ENCODE results near the gene MBD5.

The MBD5 gene

GRCh38 chr2:148486655-148487054 lies 465.8 kb downstream of the MBD5 start:
- no peak for DNase-seq

GRCh38 chr2:148487439-148487838 lies 466.5 kb downstream of the MBD5 start:
- DNase-seq: no peak

- no peak for DNase-seq
Observed at GRCh38 chr2:148490840-148491439, 470.0 kb downstream of the MBD5 start.

GRCh38 chr2:148493822-148494563 lies 473.1 kb downstream of the MBD5 start:
- no peak for DNase-seq

GRCh38 chr2:148495586-148495985 lies 474.7 kb downstream of the MBD5 start:
- no peak for DNase-seq

GRCh38 chr2:148501545-148501944 lies 480.7 kb downstream of the MBD5 start:
- no peak for DNase-seq

- DNase-seq: no peak
Observed at GRCh38 chr2:148503516-148503915, 482.6 kb downstream of the MBD5 start.

- DNase-seq: no peak
Observed at GRCh38 chr2:148507970-148508369, 487.1 kb downstream of the MBD5 start.

- DNase-seq: no peak
Observed at GRCh38 chr2:148508878-148509287, 488.0 kb downstream of the MBD5 start.

GRCh38 chr2:148509288-148509902 lies 488.5 kb downstream of the MBD5 start:
- DNase-seq: peak; percentile 83 to 86

GRCh38 chr2:148511883-148512282 lies 491.0 kb downstream of the MBD5 start:
- no peak for DNase-seq

- DNase-seq: no peak
Observed at GRCh38 chr2:148512501-148512900, 491.6 kb downstream of the MBD5 start.

GRCh38 chr2:148513427-148513826 lies 492.5 kb downstream of the MBD5 start:
- DNase-seq: no peak

GRCh38 chr2:148515120-148515519 lies 494.2 kb downstream of the MBD5 start:
- DNase-seq: no peak

- no peak for DNase-seq
Observed at GRCh38 chr2:148515976-148516375, 495.1 kb downstream of the MBD5 start.

- DNase-seq: no peak
Observed at GRCh38 chr2:148517296-148517695, 496.4 kb downstream of the MBD5 start.

GRCh38 chr2:148517822-148518221 lies 496.9 kb downstream of the MBD5 start:
- DNase-seq: no peak

- DNase-seq: no peak
Observed at GRCh38 chr2:148519013-148519412, 498.1 kb downstream of the MBD5 start.

- no peak for DNase-seq
Observed at GRCh38 chr2:148521181-148521580, 500.3 kb downstream of the MBD5 start.

- DNase-seq: no peak
Observed at GRCh38 chr2:148523315-148523714, 502.4 kb downstream of the MBD5 start.

- DNase-seq: peak; percentile 38
Observed at GRCh38 chr2:148524519-148524919, 503.6 kb downstream of the MBD5 start.

GRCh38 chr2:148525130-148525529 lies 504.2 kb downstream of the MBD5 start:
- DNase-seq: no peak

- no peak for DNase-seq
Observed at GRCh38 chr2:148526509-148527346, 505.8 kb downstream of the MBD5 start.

Measured in stimulated activated CD4-positive, alpha-beta T cell treated with anti-CD3 and anti-CD28 coated beads, Interleukin-2, amount 100 ng/mL, for 24 hours (primary cell).